SK-N-SH (cell line): Measurements from ENCODE around the gene PRKCQ.

Experiments
- MEF2A ChIP-seq: IDR thresholded peaks from 2 replicates; pipeline ENCODE4 v1.4.0; 2012; ENCODE audit warnings: low read depth, borderline replicate concordance
- POLR2AphosphoS5 ChIP-seq: IDR thresholded peaks from 2 replicates; pipeline ENCODE4 v1.6.1; 2012; ENCODE audit warnings: low read depth, low read length
- RXRA ChIP-seq: IDR thresholded peaks from 2 replicates; pipeline ENCODE4 v1.4.0; 2012; ENCODE audit warnings: low read depth, mild to moderate bottlenecking, borderline replicate concordance
- SIN3A ChIP-seq: IDR thresholded peaks from 2 replicates; pipeline ENCODE4 v1.6.1; 2012; ENCODE audit warnings: low read depth, mild to moderate bottlenecking, low read length, moderate library complexity, borderline replicate concordance
- TF ChIP-seq, protein P1 (sequence below): fragments of 200-600 bp; sonication (generic); IDR thresholded peaks from 2 replicates; pipeline ENCODE4 v1.6.1; 2017; ENCODE audit warnings: antibody characterized with exemption, mild to moderate bottlenecking, moderate library complexity

- TF ChIP-seq RXRA (no peak), SIN3A (no peak), POLR2AphosphoS5 (no peak), MEF2A (no peak)
- TF ChIP-seq, protein P1, sequence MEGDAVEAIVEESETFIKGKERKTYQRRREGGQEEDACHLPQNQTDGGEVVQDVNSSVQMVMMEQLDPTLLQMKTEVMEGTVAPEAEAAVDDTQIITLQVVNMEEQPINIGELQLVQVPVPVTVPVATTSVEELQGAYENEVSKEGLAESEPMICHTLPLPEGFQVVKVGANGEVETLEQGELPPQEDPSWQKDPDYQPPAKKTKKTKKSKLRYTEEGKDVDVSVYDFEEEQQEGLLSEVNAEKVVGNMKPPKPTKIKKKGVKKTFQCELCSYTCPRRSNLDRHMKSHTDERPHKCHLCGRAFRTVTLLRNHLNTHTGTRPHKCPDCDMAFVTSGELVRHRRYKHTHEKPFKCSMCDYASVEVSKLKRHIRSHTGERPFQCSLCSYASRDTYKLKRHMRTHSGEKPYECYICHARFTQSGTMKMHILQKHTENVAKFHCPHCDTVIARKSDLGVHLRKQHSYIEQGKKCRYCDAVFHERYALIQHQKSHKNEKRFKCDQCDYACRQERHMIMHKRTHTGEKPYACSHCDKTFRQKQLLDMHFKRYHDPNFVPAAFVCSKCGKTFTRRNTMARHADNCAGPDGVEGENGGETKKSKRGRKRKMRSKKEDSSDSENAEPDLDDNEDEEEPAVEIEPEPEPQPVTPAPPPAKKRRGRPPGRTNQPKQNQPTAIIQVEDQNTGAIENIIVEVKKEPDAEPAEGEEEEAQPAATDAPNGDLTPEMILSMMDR = peak; percentile 91
Measured at GRCh38 chr10:6401558-6402348, 178.3 kb downstream of the PRKCQ start.
